Adrenal gland (tissue), 12 donors: ENCODE results near the gene GARS1. TPM values are rescaled to one million over a fixed set of nuclear protein-coding genes. Genes with fewer than 3 reads are reported as not detected.
A peak's percentile ranks its signal among the peaks of the same experiment; 100 is the strongest.

Source experiments
- DNase-seq, 7 donors: peaks; one replicate each; pipeline ENCODE4 v3.0.0-alpha.2; 2019 to 2020
- H3K27ac ChIP-seq, 5 donors: fragments of 200-600 bp; sonication (generic) in 4 of 5; 1 replicate in 3 of 5; 2 replicates in 2 of 5; pipeline versions ENCODE4 v1.5.1 to v1.8.0; 2016 to 2020; ENCODE audit warnings: mild to moderate bottlenecking in 1 of 5
- H3K27me3 ChIP-seq: fragments of 200-600 bp; 2 replicates; pipeline ENCODE4 v1.8.0; 2021
- H3K36me3 ChIP-seq, 2 donors: fragments of 200-600 bp; replicated peaks in 1 of 2; 1 replicate in 1 of 2; 2 replicates in 1 of 2; pipeline versions ENCODE4 v1.5.1 to v1.8.0; 2018 to 2022
- H3K4me1 ChIP-seq, 2 donors: fragments of 200-600 bp; replicated peaks in 1 of 2; 1 replicate in 1 of 2; 2 replicates in 1 of 2; pipeline versions ENCODE4 v1.5.1 to v1.8.0; 2018 to 2021
- H3K4me3 ChIP-seq, 4 donors: fragments of 200-600 bp; sonication (generic) in 3 of 4; one replicate each; pipeline ENCODE4 v1.5.1; 2016 to 2018
- H3K9me3 ChIP-seq, 3 donors: fragments of 200-600 bp; sonication (generic) in 1 of 3; replicated peaks in 1 of 3; 1 replicate in 2 of 3; 2 replicates in 1 of 3; pipeline versions ENCODE4 v1.5.1 to v1.8.0; 2016 to 2021
- POLR2A ChIP-seq, 2 donors: fragments of 450-650 bp; IDR thresholded peaks; one replicate each; pipeline ENCODE4 v1.6.1; 2017; ENCODE audit warnings: antibody characterized with exemption in 2 of 2, mild to moderate bottlenecking in 2 of 2, moderate library complexity in 1 of 2
- WGBS, 4 donors: extraction: QIAGEN DNeasy Blood & Tissue Kit in 2 of 4; methylation state at CpG; one replicate each; pipeline versions ENCODE4 v1.1.5 to v1.1.7; 2013 to 2017; 5-methylcytosine and 5-hydroxymethylcytosine counted together
- intact Hi-C, 2 donors: fragments of 100-400 bp; cut with DNase I; formaldehyde crosslinking; loops; one replicate each; pipeline versions ENCODE4 v1.14.1 to v1.15.0; 2022 to 2023
- polyA plus RNA-seq, 3 donors: library from polyadenylated mRNA; stranded (reverse); fragments of 200-250 nt in 2 of 3; fragments of 350-450 nt in 1 of 3; fragmentation: Illumina TruSeq in 1 of 3; extraction: RNeasy Lipid Tissue Mini Kit (QIAGEN cat#74804) in 1 of 3; gene quantifications; one replicate each; pipeline ENCODE4 v1.2.3, GENCODE V29; 2013 to 2014
- total RNA-seq, 9 donors: library from RNA; depleted of rRNA in 4 of 9; stranded (reverse); fragments of >200 nt in 4 of 9; fragments of 120-200 nt in 1 of 9; fragmentation: NEBNext Ultra II Directional in 1 of 9; extraction: Animal tissue kit (Norgen Biotek cat#: 25700) in 1 of 9; gene quantifications; one replicate each; pipeline versions ENCODE4 v1.1.0 to v1.2.4, GENCODE V29; 2013 to 2023
- TF ChIP-seq, protein P1 (sequence below), 6 experiments: fragments of 450-650 bp in 4 of 6; fragments of 200-600 bp in 2 of 6; sonication (generic) in 1 of 6; IDR thresholded peaks; 1 replicate in 5 of 6; 2 replicates in 1 of 6; pipeline versions ENCODE4 v1.5.1 to v1.8.0; 2016 to 2021; ENCODE audit warnings: antibody characterized with exemption in 6 of 6, mild to moderate bottlenecking in 2 of 6, moderate library complexity in 1 of 6
- donor health status: healthy with polysubstance abuse.
- donor health status: Bipolar disorder and iron deficiency.
- donor health status: DM: yes; HTN: yes; CAD: no.
- donor health status: DM: no; HTN: no; CAD: no.
- donor health status: DM: no; HTN: no; CAD: no.
- donor health status: DM: yes; HTN: yes; CAD: no.

GARS1 gene
- total and polyA plus RNA-seq, 12 donors = 36.3 to 188 (median 69.4) TPM

DNA sequence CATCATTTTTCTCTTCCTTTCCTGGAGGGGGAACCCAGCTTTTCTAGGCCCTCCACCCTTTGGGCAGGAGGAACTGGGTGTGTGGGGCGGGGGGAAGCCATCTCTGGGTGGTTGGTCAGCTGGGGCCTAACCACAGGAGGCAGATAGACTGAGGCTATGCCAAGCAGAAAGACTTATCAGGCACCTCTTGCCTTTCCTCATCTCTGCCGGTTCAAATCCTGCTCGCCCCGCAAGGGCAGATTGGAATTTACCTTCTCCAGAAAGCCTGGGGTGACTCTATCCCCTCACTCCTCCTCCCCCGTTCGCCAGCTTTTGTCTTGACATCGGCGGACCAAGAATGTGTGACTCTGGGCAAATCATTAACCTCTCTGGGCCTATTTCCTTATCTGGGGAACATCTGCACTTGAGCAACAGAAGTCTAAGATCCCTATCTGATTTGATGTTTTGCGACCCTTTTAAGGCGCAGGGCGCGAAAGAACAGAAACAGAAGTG lies 584 bp upstream of the GARS1 start:
- peaks cover 0 to 45% of the 10 kb centered on the region in 2 donors for H3K4me1 ChIP-seq
- TF ChIP-seq, protein P1, sequence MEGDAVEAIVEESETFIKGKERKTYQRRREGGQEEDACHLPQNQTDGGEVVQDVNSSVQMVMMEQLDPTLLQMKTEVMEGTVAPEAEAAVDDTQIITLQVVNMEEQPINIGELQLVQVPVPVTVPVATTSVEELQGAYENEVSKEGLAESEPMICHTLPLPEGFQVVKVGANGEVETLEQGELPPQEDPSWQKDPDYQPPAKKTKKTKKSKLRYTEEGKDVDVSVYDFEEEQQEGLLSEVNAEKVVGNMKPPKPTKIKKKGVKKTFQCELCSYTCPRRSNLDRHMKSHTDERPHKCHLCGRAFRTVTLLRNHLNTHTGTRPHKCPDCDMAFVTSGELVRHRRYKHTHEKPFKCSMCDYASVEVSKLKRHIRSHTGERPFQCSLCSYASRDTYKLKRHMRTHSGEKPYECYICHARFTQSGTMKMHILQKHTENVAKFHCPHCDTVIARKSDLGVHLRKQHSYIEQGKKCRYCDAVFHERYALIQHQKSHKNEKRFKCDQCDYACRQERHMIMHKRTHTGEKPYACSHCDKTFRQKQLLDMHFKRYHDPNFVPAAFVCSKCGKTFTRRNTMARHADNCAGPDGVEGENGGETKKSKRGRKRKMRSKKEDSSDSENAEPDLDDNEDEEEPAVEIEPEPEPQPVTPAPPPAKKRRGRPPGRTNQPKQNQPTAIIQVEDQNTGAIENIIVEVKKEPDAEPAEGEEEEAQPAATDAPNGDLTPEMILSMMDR (IDR thresholded peaks at IDR 0.05) = no peak
- no peak for TF ChIP-seq POLR2A (IDR thresholded peaks at IDR 0.05)
- no peaks in the 10 kb centered on the region for H3K27me3 ChIP-seq
- no peaks in the 10 kb centered on the region for H3K9me3 ChIP-seq
- peak overlapping the region; percentile 11 to 94 (median 68) for H3K4me3 ChIP-seq
- H3K27ac ChIP-seq = peak overlapping the region; percentile 75 to 99 (median 98)
- H3K36me3 ChIP-seq = no peaks in the 10 kb centered on the region
- intact Hi-C loops = no loop called here
- WGBS, 4 donors = 0 to 2% (median 0%) methylated on average over 12 of the region's 12 CpGs
- DNase-seq = peak; percentile 20 to 66 (median 45)

DNA sequence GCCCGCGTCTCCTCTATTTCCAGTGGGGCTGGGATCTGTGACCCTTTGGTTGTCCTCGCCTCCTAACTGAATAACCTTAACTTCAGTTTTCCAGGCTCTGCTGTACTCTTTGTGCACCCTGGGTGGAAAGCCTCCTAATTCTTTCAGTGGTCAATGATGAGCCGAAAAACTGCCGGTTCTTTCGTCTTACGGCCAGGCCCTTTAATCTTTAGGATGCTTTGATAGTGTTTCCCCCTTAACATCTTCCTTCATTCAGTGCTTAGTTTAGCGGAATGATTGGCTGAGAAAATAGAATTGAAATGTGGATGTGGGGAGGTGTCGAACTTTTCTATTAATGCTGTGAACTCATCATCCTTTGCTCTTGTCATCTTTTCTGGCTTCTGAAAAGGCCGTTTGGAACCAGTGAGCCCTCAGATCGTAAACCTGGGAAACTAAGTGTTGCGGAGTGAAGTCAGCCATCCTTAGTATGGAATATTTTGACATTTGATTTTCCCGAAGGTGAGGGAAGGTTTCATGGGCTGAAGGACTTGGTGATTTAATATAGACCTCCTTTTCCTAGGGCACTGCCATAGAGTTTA lies 847 bp downstream of the GARS1 start:
- no peak for DNase-seq
- Histone ChIP-seq H3K27ac (peak overlapping the region; percentile 75 to 99 (median 98)), H3K4me3 (peak overlapping the region; percentile 40 to 94 (median 68)), H3K4me1 (peaks cover 0 to 45% of the 10 kb centered on the region in 2 donors), H3K27me3 (no peaks in the 10 kb centered on the region), H3K36me3 (peaks cover 0 to 10% of the 10 kb centered on the region in 2 donors), H3K9me3 (no peaks in the 10 kb centered on the region)
- WGBS, 4 donors = 2 to 5% (median 3%) methylated on average over 13 of the region's 13 CpGs
- TF ChIP-seq, protein P1 (IDR thresholded peaks at IDR 0.05) = no peak
- no peak for TF ChIP-seq POLR2A (IDR thresholded peaks at IDR 0.05)
- intact Hi-C loops = no loop called here

DNA sequence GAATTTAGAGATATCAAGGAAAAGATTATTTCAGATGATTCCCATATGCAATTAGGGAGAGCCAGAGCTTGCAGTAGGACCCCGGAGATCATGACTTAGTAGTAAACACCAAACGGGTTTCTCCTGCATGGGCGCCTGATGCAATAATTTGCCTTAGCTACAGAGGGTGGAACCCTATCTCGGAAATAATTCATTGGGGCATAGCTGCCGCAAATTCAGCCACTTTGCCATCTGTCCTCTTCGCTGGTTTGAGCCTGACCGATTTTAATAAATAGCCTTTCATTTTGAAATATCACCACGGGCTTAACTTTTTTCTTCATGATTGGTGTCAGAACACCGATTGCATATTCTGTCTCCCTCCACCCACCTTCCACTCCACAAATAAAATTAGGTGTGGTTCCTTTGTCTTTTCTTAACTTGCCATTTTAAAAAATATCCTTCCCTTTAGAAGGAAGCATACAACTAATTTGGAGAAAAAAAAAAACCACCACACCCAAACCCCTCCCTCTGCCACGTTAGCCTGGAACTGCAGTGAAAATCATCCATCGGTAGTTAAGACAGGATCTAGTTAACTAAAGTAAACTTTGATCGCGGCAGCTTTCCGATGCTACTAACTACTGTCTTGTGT lies 1.4 kb downstream of the GARS1 start:
- TF ChIP-seq, protein P1 (IDR thresholded peaks at IDR 0.05) = no peak
- TF ChIP-seq POLR2A (IDR thresholded peaks at IDR 0.05) = no peak
- 32 to 42% (median 38%) methylated on average over 14 of the region's 14 CpGs for WGBS, 4 donors

DNA sequence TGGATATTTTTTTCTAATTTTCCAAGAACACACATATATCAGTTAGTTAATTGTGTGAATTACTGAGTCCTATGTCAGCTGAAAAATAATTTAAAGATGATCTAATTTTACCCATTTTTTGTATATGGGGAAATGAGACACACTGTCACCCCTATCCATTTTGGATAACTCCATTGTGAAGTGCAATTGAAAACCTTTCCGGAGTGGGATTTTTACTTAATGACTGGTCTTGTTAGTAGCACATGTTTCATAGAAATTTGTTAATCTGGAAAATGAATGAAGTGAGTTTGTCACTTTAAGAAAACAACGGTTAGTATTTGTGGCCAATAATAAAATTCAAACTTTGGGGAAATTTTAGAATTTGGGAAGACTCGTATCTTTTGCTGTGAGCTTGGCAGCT lies 2.0 kb downstream of the GARS1 start:
- Histone ChIP-seq H3K4me1 (peaks cover 0 to 45% of the 10 kb centered on the region in 2 donors), H3K27ac (no peak overlapping the region), H3K4me3 (peak overlapping the region in 1 of 4 donors; percentile 79), H3K27me3 (no peaks in the 10 kb centered on the region), H3K36me3 (peaks cover 0 to 17% of the 10 kb centered on the region in 2 donors), H3K9me3 (no peaks in the 10 kb centered on the region)
- DNase-seq = no peak
- intact Hi-C loops = no loop called here
- TF ChIP-seq POLR2A (IDR thresholded peaks at IDR 0.05) = no peak
- TF ChIP-seq, protein P1 (IDR thresholded peaks at IDR 0.05) = no peak
- 85 to 93% (median 89%) methylated on average over 3 of the region's 3 CpGs for whole genome bisulfite sequencing, 4 donors

More for the DNA sequence above, 1.4 kb downstream of the GARS1 start:
- Histone ChIP-seq H3K27me3 (no peaks in the 10 kb centered on the region), H3K36me3 (peaks cover 0 to 15% of the 10 kb centered on the region in 2 donors), H3K9me3 (no peaks in the 10 kb centered on the region), H3K4me1 (peaks cover 0 to 45% of the 10 kb centered on the region in 2 donors), H3K27ac (peak overlapping the region in 2 of 5 donors; percentile 98 to 99), H3K4me3 (peak overlapping the region in 1 of 4 donors; percentile 79)
- DNase-seq = no peak
- intact Hi-C loops = no loop called here
